GM19372 (cell line): Measurements from ENCODE around the gene CYP4F8.
"Not testable (repeated sequence)": the region's sequence is repeated elsewhere in the genome, so short reads cannot be mapped to it uniquely, and the experiment has no call there.

Source experiments
- ATAC-seq: cut with Tn5 transposase; IDR thresholded peaks from one replicate; pipeline ENCODE4 v1.9.1; 2021; ENCODE audit warnings: mild to moderate bottlenecking, low read depth, moderate library complexity; ENCODE audit not compliant: unreplicated experiment

Gene CYP4F8

GRCh38 chr19:15641901-15642491 lies 27.0 kb downstream of the CYP4F8 start:
- ATAC-seq = no peak

- no peak for ATAC-seq
These were observed 27.8 kb downstream of the CYP4F8 start for GRCh38 chr19:15642807-15643206.

GRCh38 chr19:15643387-15643786 lies 28.4 kb downstream of the CYP4F8 start:
- no peak for ATAC-seq

DNA sequence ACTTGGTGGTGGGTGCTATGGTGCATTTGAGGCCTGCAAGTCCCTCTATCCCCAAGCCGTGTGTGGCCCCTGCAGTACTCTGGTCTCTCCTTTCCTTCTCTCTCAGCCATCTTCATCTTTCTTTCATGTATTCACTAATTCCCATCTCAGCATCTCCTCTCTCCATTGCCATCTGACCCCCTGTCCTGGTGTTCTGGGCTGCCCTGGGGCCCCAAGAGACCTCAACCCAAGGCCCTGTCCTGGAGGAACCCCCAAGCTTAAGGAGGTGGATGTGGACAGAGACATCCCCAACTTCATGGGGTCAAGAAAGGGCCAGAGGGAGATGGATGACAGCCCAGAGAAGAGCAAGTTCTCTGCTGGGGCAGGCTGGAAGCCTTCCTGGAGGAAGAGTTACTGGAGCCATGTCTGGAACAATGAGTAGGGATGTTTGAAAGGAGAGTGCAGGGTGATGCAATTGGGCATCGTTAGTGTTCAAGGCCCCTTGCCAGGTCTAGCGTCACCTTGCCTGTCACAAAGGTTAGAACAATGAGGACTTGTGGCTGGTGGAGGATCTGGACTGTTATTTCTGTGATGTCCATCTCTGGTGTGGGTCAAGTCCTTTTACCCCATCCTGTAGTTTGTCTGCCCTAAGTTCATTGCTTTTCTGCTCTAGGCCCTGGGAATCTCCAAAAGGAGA lies 29.2 kb downstream of the CYP4F8 start:
- no peak for ATAC-seq

GRCh38 chr19:15644816-15645215 lies 29.8 kb downstream of the CYP4F8 start:
- no peak for ATAC-seq

DNA sequence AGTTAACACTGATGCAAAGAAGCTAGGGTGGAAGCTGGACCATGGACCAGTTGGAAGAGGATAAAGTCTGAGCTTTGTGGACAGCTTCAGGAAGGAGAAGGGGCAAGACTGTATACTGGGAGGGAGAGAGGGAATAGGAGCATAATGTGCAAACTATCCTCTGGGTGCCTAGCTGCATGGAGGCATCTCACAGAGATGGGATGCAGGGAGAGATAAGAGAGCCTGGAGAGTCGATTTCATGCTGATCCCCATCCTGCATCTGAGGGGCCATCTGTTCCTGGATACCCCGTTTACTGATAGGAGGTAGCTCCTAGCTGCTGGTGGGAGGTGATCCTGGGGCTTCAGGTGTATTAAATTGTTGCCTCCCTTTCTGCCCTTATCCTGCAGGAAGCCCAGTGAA lies 34.5 kb downstream of the CYP4F8 start:
- no peak for ATAC-seq

DNA sequence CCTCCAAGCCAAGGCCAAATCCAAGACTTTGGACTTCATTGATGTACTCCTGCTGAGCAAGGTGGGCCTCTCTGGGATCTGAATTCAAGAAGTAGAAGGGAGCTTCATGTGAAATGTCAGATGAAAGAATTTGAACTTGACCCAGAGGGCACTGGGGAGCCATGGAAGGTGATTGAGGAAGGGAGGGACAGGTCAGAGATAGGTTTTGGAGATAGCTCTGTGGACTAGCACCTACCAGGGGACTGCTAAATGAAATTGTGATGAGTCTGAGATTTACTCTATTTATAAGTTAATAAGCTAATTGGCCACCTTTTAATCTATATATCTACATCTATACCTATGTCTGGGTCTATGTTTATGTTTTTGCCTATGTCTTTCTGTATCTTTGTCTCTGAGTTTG lies 35.1 kb downstream of the CYP4F8 start:
- ATAC-seq = not testable (repeated sequence)

GRCh38 chr19:15651791-15652190 lies 36.8 kb downstream of the CYP4F8 start:
- ATAC-seq = no peak

GRCh38 chr19:15652559-15653278 lies 37.7 kb downstream of the CYP4F8 start:
- ATAC-seq = no peak

- ATAC-seq = no peak
These were observed 41.4 kb downstream of the CYP4F8 start for GRCh38 chr19:15656467-15656866.

DNA sequence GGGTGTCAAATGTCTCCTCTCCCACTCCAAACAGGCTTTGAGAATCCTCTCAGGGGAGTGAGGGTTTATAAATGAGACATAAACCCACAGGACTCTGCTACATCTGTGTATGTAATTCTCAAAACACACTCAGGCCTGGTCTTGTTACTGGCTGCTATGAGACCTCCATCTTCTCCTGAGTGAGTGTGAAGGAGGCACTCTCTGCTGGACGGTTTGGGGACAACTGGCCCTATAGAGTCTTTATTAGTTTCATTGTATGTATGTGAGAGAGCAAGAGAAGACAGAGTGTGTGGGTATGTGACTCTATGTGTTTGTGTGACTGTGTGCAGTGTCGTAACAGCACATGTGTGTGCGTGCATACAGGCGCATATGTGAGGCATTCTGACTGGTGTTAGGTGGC lies 48.2 kb downstream of the CYP4F8 start:
- no peak for ATAC-seq

DNA sequence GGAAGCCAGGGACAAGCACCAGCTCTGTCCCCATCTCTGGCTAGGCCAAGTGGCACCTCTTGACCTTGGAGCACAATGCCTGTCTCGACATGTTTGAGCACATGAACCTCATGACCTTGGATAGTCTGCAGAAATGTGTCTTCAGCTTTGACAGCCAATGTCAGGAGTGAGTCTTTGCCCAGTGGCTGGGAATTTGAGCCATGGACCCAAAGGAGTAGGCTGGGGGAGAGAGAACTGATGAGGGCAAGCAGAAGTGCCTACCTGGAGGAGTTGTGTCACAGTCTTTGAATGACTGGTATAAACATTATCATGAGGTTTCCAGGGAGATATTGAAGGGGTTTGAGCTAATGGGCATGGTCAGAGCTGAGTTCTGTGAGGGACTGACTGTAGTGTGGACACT lies 51.2 kb downstream of the CYP4F8 start:
- no peak for ATAC-seq

GRCh38 chr19:15666883-15667282 lies 51.9 kb downstream of the CYP4F8 start:
- ATAC-seq = no peak

DNA sequence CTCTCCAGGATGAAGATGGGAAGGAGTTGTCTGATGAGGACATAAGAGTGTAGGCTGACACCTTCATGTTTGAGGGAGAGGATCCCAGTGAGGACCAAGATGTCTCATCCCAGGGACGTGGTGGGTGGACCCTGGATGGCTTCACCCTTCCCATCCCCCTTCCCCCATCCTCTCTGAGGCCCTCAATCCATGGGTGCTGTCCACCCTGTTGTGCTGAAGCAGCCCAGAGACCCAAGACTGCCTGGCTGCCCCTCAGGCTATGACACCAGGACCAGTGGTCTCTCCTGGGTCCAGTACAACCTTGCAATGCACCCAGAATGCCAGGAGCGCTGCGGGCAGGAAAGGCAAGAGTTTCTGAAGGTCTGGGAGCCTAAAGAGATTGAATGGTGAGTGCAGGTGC lies 54.4 kb downstream of the CYP4F8 start:
- ATAC-seq = no peak

- no peak for ATAC-seq
These were observed 54.9 kb downstream of the CYP4F8 start for GRCh38 chr19:15669891-15670290.

DNA sequence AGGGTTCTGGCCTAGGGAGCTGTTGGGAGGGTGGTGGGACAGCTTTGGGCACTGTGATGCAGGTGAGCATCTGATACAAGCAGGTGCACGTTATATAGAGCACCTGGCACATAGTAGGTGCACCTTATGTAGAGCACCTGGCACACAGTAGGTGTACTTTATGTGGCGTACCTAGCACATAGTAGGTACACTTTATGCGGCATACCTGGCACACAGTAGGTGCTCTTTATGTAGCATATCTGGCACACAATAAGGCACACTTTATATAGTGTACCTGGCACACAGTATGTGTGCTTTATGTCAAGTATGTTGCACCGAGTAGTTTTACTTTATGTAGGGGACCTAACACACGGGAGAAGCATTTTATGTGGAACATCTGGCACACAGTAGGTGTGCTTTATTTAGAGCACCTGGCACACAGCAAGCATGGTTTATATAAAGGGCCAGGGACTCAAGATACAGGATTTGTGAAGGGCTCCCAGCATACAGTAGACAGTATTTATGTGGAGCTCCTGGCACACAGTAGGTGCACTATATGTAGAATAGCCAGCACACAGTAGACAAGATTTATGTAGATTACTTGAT lies 56.3 kb downstream of the CYP4F8 start:
- ATAC-seq = no peak

GRCh38 chr19:15671891-15672579 lies 57.0 kb downstream of the CYP4F8 start:
- ATAC-seq = no peak

GRCh38 chr19:15672580-15673175 lies 57.7 kb downstream of the CYP4F8 start, which contains the start of gene CYP4F12:
CYP4F12 (plus strand) TSS chr19:15673087; CDS start chr19:15673530, 443 bp downstream.
- ATAC-seq = no peak

DNA sequence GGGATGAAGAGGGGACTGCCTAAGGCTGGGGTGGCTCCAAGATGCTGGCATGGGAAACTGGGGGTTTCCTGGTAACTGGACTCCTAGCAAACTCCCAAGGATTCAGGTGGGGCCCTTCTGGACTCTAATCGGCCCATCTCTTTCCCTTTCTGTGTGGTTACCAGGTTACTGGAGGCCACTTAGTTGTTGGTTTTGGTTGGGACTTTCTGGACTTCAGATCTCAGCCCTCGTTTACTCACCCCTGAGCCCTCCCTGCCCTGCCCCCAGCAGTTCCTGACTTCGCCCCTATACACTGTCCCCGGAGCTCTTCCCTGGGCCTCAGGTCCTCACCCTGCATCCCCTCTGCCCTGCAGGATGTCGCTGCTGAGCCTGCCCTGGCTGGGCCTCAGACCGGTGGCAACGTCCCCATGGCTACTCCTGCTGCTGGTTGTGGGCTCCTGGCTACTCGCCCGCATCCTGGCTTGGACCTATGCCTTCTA lies 58.2 kb downstream of the CYP4F8 start:
- ATAC-seq = no peak

DNA sequence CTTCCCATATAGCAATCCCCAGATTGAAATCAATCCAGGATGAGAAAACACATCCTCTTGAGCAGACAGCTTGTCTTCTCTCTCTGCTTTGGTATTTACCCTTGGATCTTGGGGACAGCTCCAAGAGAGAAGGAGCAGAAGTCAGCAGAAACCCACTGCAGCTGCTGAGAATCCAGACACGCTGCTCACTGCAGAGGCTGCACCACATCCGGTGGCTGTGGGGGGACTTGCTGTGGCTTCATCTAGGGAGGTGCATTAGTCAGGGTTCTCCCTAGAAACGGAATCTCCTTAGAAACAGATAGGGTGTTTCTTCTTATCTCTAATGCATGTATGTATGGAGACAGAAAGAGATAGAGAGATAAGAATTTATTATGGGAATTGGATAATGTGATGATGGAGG lies 60.5 kb downstream of the CYP4F8 start:
- no peak for ATAC-seq
